Right cardiac atrium (tissue), 5 donors: ENCODE results near the gene MYH10. TPM values are rescaled to one million over a fixed set of nuclear protein-coding genes. Genes with fewer than 3 reads are reported as not detected.

Experiments
- ATAC-seq, 2 donors: fragments of 200-7000 bp; cut with Tn5 transposase; one replicate each; pipeline versions ENCODE4 v1.8.0 to v1.9.1; 2020; ENCODE audit warnings: moderate library complexity in 2 of 2, mild to moderate bottlenecking in 1 of 2
- DNase-seq, 3 donors: peaks; one replicate each; pipeline ENCODE4 v3.0.0-alpha.2; 2020
- H3K27ac ChIP-seq: one replicate; pipeline ENCODE4 v1.5.1; 2013; ENCODE audit warnings: mild to moderate bottlenecking, low read length, control low read depth, moderate library complexity
- H3K27me3 ChIP-seq: one replicate; pipeline ENCODE4 v1.6.1; 2013; ENCODE audit not compliant: control insufficient read depth, insufficient read depth
- H3K4me1 ChIP-seq: one replicate; pipeline ENCODE4 v1.6.1; 2013; ENCODE audit warnings: low read length; ENCODE audit not compliant: control insufficient read depth, insufficient read depth
- H3K4me3 ChIP-seq: one replicate; pipeline ENCODE4 v1.5.1; 2013; ENCODE audit warnings: low read length, control low read depth
- H3K9me3 ChIP-seq: one replicate; pipeline ENCODE4 v1.6.1; 2013; ENCODE audit warnings: low read length; ENCODE audit not compliant: control insufficient read depth
- WGBS: extraction: QIAGEN DNeasy Blood & Tissue Kit; methylation state at CpG from one replicate; pipeline ENCODE4 v1.1.7; 2013; 5-methylcytosine and 5-hydroxymethylcytosine counted together
- intact Hi-C, 4 donors: fragments of 100-400 bp; cut with DNase I; formaldehyde crosslinking; loops; one replicate each; pipeline versions ENCODE4 v1.11.0 to v1.14.0; 2022 to 2023
- polyA plus RNA-seq: library from polyadenylated mRNA; stranded (reverse); fragments of 200-250 nt; gene quantifications from one replicate; pipeline ENCODE4 v1.2.3, GENCODE V29; 2013
- total RNA-seq, 4 donors: library from RNA; stranded (reverse); fragmentation: NEBNext Ultra II Directional; extraction: Animal tissue kit (Norgen Biotek cat#: 25700); gene quantifications; one replicate each; pipeline ENCODE4 v1.2.1, GENCODE V29; 2021
- donor health status: healthy with polysubstance abuse.
- donor health status: DM: no; HTN: yes; CAD: no.
- donor health status: DM: no; HTN: no; CAD: no.
- donor health status: DM: no; HTN: yes; CAD: no; lungs with severe emphysema.
- donor health status: DM: yes; HTN: yes; CAD: no.

The MYH10 gene
- total and polyA plus RNA-seq, 5 donors: 21.8 to 75.2 (median 58.4) TPM

DNA sequence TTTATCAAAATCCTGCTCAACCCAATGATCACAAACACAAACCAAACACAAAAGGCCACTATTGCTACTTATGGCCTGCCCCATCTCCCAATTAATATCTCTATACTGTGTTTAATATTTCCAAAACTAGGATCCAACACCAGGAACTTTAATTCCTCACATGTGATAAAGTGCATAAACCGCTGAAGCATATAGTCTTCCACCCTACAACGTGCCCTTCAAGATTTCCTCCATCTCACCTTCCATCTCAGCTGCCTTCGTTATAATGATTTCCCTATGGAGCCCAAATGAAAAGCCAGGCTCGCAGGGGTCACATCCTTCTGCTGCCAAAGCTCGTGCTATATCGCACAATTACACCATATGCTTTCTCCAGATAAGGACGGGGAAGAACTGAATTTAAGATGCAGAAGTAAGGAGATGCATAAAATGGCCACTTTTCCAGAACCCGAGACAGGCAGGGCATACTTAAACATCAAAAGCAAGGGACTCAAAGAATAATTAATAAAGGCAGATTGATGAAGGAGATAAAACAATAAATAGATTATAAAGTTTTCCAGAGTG is 1.8 kb downstream of the MYH10 start:
- H3K9me3 ChIP-seq: no peaks in the 10 kb centered on the region
- H3K27ac ChIP-seq: no peak overlapping the region
- ATAC-seq: no peak
- H3K4me1 ChIP-seq: no peaks in the 10 kb centered on the region
- no peak for DNase-seq
- H3K27me3 ChIP-seq: no peaks in the 10 kb centered on the region
- peak overlapping the region; percentile 88 for H3K4me3 ChIP-seq
- intact Hi-C loops: no loop called here
- 22% methylated on average over 8 of the region's 8 CpGs for WGBS

DNA sequence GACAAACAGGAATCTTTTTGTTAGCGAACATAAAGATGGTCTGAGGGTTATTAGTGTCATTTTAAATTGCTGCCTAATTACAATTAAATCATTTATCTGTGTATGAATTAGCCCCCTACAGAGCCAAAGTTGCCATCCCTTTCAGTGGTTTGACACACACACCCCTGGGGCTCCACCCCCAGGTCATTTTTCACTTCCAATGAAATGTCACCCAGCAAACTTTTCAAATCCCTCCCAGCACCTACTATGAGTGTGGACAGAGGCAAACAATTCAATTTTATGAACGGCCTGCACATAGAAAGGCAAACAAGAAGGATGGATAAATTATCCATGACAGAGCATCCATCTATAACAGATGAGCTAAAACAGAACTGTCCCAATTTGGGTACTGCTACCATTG is 2.4 kb downstream of the MYH10 start:
- intact Hi-C loops: no loop called here
- no peaks in the 10 kb centered on the region for H3K9me3 ChIP-seq
- 67% methylated on average over 2 of the region's 2 CpGs for WGBS
- no peak overlapping the region for H3K27ac ChIP-seq
- no peaks in the 10 kb centered on the region for H3K27me3 ChIP-seq
- no peak overlapping the region for H3K4me3 ChIP-seq
- H3K4me1 ChIP-seq: no peaks in the 10 kb centered on the region
- no peak for ATAC-seq
- no peak for DNase-seq

DNA sequence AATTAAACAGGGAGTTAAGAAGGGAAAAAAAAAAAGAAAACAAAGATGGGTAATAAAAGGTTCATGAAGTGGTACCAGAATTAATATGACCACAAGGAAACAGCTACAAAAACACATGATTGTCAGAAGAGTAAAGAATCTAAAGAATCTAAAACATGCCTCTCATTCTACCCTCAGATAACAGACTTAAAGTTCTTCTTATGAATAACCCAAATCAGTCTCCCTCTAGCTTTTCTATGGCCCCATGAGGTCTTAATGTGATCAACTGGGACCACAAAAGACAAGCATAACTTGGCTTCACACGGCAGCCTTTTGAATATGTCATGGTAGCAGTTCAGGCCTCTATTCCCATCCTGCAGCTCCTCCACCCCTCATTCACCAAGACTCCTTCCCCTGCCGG is 6.9 kb downstream of the MYH10 start:
- Histone ChIP-seq H3K9me3 (no peaks in the 10 kb centered on the region), H3K4me3 (no peak overlapping the region), H3K4me1 (no peaks in the 10 kb centered on the region), H3K27ac (no peak overlapping the region), H3K27me3 (no peaks in the 10 kb centered on the region)
- intact Hi-C loops: no loop called here
- ATAC-seq (no peak), DNase-seq (no peak)
- WGBS: 57% methylated on average over 2 of the region's 2 CpGs

DNA sequence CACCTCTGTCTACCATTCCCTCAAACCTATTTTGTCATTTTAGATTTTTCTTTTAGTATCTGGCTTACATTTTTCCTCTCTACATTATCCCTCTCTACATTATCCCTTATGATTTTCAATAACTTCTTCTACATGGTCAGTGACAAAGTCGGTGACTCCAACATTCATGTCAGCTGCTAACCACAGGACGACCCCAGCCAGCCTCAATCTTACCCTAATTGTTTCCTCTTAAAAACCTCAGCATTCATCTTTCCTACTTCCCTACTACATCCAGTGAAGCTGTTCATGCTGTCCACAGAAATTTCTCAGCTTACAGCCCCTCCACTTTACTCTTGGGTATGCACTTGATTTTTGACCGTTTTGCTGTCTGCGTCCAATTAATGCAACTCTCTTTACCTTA is 8.3 kb downstream of the MYH10 start:
- Histone ChIP-seq H3K9me3 (no peaks in the 10 kb centered on the region), H3K27me3 (no peaks in the 10 kb centered on the region), H3K4me3 (no peak overlapping the region), H3K4me1 (no peaks in the 10 kb centered on the region), H3K27ac (no peak overlapping the region)
- DNase-seq (no peak), ATAC-seq (no peak)
- intact Hi-C loops: no loop called here
- 84% methylated on average over 4 of the region's 4 CpGs for WGBS

DNA sequence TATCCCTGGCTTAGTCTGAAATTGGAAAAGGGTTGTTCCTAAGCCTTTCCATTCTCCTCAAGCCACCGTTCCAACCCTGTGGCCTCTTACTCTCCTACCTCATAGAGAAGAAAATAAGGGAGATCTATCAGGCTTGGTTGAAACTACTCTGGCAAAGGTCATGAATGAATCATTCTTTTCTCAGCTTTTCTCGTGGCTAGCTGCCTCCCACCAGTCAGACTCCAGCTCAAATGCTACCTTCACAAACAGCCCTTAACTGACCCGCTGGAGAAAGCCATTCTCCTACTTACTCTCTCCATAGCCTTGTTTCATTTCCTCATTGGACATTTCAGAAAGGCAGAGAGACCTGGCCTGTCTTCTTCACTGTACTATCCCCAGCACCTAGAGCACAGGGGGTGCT is 8.9 kb downstream of the MYH10 start:
- Histone ChIP-seq H3K9me3 (no peaks in the 10 kb centered on the region), H3K27me3 (no peaks in the 10 kb centered on the region), H3K4me3 (no peak overlapping the region), H3K27ac (peak overlapping the region; percentile 8), H3K4me1 (no peaks in the 10 kb centered on the region)
- WGBS: 50% methylated on average over 3 of the region's 3 CpGs
- ATAC-seq: peak; percentile 22 to 82
- intact Hi-C loops: no loop called here
- DNase-seq: no peak

DNA sequence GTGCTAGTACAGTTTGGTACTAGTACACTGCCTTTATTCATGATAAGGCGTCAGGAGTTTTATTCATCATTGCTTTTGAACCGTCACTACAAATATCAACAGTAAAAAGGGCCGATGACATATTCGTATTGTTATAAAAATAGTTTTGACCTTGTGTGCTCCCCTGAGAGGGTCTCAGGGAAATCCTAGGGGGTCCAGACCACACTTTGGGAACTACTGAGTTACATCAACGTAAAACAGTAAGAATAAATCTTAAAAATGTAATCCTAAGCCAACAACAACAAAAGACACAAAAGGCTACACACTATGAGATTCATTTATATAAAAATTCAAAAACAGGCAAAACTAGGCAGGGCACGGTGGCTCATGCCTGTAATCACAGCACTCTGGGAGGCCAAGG is 11.2 kb downstream of the MYH10 start:
- no peaks in the 10 kb centered on the region for H3K9me3 ChIP-seq
- intact Hi-C loops: no loop called here
- peaks cover 3% of the 10 kb centered on the region for H3K4me1 ChIP-seq
- DNase-seq (no peak), ATAC-seq (no peak)
- no peak overlapping the region for H3K27ac ChIP-seq
- no peak overlapping the region for H3K4me3 ChIP-seq
- no peaks in the 10 kb centered on the region for H3K27me3 ChIP-seq
- WGBS: 57% methylated on average over 6 of the region's 6 CpGs

DNA sequence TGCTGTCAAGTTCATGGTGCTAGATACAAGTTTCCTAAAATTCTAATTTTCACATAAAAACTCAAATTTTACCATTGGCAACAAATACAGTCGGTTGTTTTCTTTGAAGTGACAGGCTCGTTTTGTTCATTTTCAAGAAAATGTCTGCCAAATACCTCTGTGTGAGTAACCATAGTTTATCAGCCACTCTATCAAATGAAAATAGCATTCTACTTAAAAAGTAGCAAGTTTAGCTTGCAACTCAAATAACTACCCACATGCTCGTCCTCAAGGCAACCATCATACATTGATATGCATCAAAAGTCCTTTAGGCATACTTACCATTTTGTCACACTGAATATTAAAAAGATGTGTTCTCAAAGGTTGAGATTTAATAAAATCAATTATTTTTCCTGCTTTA is 11.7 kb downstream of the MYH10 start:
- WGBS: 79% methylated on average over 3 of the region's 3 CpGs
- intact Hi-C loops: no loop called here
- Histone ChIP-seq H3K4me1 (peaks cover 3% of the 10 kb centered on the region), H3K27me3 (no peaks in the 10 kb centered on the region), H3K27ac (no peak overlapping the region), H3K9me3 (no peaks in the 10 kb centered on the region), H3K4me3 (no peak overlapping the region)
- ATAC-seq (no peak), DNase-seq (no peak)

DNA sequence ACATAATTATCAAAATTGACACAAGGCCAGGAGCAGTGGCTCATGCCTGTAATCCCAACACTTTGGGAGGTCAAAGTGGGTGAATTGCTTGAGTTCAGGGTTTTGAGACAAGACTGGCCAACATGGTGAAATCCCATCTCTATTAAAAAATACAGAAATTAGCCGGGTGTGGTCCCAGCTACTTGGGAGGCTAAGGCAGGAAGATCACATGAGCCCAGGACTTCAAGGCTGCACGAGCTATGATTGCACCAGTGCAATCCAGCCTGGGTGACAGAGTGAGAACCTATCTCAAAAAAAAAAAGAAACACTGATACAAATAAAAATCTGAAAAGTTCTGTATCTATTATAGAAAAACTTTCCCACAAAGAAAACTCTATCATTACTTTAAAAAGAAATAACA is 15.5 kb downstream of the MYH10 start:
- no peak overlapping the region for H3K27ac ChIP-seq
- no peak overlapping the region for H3K4me3 ChIP-seq
- ATAC-seq (peak in 1 of 2 donors; percentile 22), DNase-seq (no peak)
- H3K4me1 ChIP-seq: peaks cover 5% of the 10 kb centered on the region
- 54% methylated on average over 2 of the region's 2 CpGs for WGBS
- H3K9me3 ChIP-seq: no peaks in the 10 kb centered on the region
- no peaks in the 10 kb centered on the region for H3K27me3 ChIP-seq
- intact Hi-C loops: no loop called here

DNA sequence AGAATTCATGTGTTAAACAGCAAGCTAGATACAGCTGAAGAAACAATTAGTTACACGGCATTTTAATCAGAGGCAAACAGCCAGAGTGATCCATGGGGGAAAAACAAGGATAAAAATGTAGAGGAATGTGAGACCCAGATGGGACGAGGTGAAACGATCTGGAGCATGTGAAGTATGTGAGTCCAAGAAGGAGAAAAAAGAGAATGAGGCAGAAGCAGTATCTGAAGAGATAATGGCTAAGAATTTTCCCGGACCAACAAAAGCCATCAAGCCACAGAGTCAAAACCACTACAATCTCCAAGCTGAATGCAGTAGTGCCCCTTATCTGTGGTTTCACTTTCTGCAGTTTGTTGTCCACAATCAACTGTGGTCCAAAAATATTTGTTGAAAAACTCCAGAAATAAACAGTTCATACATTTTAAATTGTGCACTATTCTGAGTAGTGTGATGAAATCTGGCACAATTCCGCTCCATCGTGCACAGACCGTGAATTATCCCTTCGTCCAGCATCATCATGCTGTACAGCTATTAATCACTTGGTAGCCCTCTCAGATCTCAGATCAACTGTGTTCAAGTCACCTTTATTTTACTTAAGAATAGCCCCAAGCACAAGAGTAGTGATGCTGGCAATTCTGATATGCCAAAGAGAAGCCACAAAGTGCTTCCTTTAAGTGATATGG is 18.8 kb downstream of the MYH10 start:
- peak overlapping the region; percentile 24 for H3K4me3 ChIP-seq
- peaks cover 13% of the 10 kb centered on the region for H3K4me1 ChIP-seq
- ATAC-seq (peak; percentile 28 to 47), DNase-seq (no peak)
- no peaks in the 10 kb centered on the region for H3K27me3 ChIP-seq
- no peaks in the 10 kb centered on the region for H3K9me3 ChIP-seq
- intact Hi-C loops: no loop called here
- WGBS: 34% methylated on average over 8 of the region's 8 CpGs
- peak overlapping the region; percentile 77 for H3K27ac ChIP-seq

DNA sequence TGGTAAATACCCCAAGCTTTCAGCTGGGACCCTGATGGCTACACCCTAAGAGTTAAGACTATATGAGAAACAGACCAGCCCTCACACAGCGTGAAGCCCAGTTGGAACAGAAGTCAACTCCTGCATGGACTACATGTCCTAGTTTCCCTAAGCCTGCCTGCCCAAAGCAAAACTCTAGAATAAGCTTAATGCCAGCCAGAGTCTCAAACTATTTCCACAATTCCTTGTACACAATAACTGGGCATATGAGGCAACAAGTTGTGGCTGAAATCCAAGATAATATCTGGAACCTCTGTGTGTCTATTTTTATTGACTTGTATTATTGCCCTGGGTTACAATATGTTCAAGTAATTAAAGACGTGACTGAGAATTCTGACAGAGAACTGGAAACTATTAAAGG is 19.4 kb downstream of the MYH10 start:
- H3K27me3 ChIP-seq: no peaks in the 10 kb centered on the region
- H3K27ac ChIP-seq: peak overlapping the region; percentile 88
- H3K4me1 ChIP-seq: peaks cover 16% of the 10 kb centered on the region
- peak overlapping the region; percentile 24 for H3K4me3 ChIP-seq
- 34% methylated on average over 2 of the region's 2 CpGs for WGBS
- H3K9me3 ChIP-seq: no peaks in the 10 kb centered on the region
- ATAC-seq: peak; percentile 54 to 61
- DNase-seq: no peak
- intact Hi-C loops: no loop called here

DNA sequence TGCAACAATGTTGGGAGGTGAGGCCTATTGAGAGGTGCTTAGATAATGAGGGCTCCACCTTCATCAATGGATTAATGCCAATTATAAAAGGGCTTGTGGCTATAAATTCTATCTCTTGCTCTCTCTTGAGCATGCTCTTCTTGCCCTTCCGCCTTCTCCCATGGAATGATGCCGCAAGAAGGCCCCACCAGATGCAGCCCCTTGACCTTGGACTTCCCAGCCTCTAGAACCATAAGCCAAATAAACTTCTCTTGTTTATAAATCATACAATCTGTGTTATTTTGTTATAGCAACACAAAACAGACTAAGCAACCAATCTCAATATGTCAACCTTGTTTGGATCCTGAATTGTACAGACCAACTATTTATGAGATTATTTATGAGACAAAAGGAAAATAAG is 20.0 kb downstream of the MYH10 start:
- Histone ChIP-seq H3K4me3 (no peak overlapping the region), H3K27me3 (no peaks in the 10 kb centered on the region), H3K9me3 (no peaks in the 10 kb centered on the region), H3K4me1 (peaks cover 16% of the 10 kb centered on the region), H3K27ac (peak overlapping the region; percentile 37)
- no peak for ATAC-seq
- intact Hi-C loops: no loop called here
- no peak for DNase-seq
- 99% methylated on average over 2 of the region's 2 CpGs for WGBS

DNA sequence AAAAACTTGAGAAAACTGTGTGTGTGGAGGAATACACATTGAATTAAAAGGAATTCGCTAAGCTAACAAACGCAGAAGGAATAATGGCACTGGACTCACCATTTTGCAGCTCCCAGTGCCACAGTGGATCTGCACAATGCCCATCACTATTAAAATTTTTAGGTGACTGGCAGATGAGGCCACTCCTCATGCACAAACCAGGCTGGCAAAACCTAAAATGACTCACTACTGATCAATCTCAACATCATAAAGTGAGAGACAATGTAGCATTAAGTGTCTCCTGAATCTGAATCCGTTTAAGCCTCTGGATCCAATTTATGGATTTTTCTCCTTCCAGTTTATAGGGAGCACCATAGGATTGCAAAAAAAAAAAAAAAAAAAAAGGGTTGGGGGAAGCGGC is 20.6 kb downstream of the MYH10 start:
- Histone ChIP-seq H3K4me1 (peaks cover 15% of the 10 kb centered on the region), H3K4me3 (no peak overlapping the region)
- intact Hi-C loops: no loop called here

More for the DNA sequence above, 20.6 kb downstream of the MYH10 start:
- WGBS: 95% methylated on average over 4 of the region's 4 CpGs
- no peaks in the 10 kb centered on the region for H3K9me3 ChIP-seq
- no peaks in the 10 kb centered on the region for H3K27me3 ChIP-seq
- no peak overlapping the region for H3K27ac ChIP-seq
- DNase-seq (no peak), ATAC-seq (no peak)
